HG03575 (cell line): ENCODE results near the gene DNAJB8.

ENCODE experiments used
- ATAC-seq: cut with Tn5 transposase; IDR thresholded peaks from one replicate; pipeline ENCODE4 v1.9.1; 2021; ENCODE audit not compliant: unreplicated experiment, insufficient number of reproducible peaks, low FRiP score; ENCODE audit errors: extremely low read depth

Gene DNAJB8

DNA sequence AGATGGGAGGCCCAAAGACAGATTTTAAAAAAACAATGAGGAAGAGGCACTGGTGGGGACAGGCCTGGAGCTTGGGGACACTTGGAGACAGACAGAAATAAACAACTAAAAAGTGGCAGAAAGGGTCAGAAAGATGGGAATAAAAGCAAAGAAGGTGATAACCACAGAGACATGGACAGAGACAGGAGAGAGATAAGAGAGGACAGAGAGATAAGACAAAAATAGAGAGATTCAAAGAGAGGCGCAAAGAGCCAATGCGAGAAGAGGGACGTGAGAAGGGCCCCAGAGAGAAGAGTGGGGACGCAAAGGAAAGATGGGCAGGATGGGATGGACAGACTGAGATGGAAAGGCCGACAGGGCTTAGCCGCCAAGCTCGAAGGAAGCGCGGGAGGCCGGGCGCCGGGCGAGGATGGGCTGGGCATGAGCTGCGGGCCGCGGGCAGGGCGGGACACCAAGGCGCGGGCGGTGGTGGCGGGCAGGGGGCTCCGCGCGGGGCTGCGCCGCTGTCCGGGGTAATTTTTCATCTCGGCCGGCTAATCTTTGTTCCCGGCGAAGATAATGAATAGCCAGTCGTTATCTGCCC, 29.4 kb upstream of the DNAJB8 start:
- ATAC-seq, result no peak

DNA sequence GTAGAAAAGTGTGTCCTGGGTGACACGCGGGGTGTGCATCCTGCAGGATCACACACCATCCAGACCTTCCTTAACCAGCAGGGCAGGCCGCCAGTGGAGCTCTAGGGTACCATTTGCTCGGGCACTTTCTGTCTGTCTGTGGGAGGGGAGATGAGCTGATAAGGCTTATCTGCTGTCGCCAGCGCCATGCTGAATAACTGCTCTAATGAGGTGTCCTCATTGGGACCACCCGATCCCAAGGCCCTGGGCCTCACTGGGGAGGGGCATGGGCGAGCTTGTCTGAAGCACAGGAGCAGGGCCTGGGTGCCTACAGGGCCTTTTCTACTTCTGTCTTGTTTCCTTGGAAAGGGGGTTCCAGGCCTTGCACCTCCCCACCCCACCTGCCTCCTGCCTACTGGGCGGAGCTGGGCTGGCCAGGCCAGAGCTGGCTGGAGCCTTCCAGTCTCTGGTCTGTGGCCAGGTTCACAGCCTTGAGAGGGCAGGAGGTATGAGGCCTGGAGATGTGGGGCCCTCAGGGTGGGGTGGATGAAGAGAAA, 28.8 kb upstream of the DNAJB8 start:
- ATAC-seq, result no peak

DNA sequence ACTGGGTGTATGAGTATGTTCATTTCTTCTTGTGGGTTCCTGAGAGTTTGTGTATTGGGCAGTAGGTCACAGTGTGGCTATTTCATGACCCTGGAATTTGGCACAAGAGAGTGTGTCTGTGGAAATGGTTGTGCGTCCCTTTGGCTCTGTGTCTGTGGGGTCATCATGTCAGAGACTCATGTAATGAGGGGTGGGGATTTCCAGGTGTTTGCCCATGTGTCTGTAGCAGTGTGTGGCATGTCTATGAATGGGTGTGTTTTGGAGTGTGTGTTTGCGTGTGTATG, 27.6 kb upstream of the DNAJB8 start:
- no peak for ATAC-seq

DNA sequence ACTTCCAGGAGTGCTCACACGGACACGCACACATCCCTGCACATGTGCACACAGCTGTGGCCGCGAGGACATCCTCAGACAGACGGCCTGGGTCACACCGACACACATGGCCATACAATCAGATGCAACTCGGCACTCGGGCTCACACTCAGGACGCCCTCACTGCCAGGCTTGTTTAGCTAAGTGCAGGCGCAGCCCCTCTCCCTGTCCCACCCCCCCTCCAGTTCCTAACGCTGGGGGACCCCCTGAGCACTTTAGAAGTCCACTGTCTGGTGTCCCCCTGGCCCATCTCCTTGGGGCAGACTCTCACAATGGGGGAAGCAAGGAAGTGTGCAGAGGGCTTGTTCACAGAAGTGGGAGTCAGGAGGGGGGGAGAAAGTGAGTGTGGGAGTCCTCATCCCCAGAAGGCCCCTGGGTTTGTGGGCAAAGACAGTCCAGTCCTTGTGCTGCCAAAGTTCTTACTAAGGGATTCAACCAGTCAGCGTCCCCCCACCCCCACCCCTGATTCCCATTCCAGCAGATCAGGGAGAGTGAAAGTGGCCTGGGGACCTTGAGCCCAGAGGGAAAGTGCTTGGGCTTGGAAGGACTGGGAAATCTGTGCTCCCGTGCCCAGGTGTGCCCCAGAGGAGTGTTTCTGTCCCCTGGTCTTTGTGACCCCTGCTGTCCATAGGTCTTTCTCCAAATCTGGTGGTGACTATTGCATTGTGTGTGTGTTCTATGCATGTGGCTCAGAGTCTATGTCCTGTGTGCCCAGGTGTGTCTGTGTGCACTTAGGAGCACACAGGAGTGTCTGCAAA, 27.1 kb upstream of the DNAJB8 start:
- no peak for ATAC-seq

DNA sequence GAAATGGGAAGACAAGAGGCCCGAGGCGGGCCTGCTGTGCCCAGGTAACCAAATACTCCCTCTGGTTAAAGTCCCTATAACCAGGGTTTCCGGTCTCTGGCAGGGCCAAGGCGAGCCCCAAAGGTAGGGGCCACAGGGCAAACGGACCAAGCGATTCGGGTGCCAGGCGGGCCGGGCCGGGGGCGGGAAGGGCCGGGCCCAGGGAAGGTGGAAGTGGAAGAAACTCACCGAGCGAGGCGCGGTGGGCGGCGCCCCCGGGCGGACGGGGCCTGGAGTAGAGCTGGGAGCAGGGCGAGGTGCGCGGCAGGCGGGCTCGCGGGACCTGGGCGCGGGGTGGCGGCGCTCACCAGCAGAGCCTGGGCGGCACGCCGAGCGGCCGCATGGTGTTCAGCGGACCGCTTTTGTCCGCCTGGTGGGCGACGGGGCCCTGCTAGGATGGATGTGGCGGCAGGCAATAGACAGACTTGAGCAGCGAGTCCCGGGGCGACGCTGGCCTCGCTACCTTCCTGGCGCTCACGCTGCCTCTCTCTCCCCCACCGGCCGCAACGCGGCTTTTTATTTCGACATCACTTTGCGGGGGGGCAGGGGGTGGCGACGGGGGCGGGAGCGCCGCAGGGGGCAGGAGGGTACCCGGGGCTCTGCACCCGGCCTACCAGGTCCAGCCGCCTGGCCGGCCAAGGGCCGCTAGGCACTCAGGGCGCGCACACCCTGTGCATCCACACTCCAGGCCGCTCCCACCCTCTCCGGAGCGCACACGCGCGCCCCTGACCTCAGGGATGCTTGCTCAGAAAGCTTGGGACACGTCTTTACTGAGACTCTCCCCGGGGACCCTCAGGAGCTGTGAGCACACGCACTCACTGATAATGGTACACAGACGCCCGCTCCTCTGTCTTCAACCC, 26.2 kb upstream of the DNAJB8 start, which contains the start of gene GATA2:
TSS of gene GATA2 (minus strand) at position 531 of the 899 bp plus-strand sequence. CDS start 6,170 bp downstream, outside the sequence.
- no peak for ATAC-seq

DNA sequence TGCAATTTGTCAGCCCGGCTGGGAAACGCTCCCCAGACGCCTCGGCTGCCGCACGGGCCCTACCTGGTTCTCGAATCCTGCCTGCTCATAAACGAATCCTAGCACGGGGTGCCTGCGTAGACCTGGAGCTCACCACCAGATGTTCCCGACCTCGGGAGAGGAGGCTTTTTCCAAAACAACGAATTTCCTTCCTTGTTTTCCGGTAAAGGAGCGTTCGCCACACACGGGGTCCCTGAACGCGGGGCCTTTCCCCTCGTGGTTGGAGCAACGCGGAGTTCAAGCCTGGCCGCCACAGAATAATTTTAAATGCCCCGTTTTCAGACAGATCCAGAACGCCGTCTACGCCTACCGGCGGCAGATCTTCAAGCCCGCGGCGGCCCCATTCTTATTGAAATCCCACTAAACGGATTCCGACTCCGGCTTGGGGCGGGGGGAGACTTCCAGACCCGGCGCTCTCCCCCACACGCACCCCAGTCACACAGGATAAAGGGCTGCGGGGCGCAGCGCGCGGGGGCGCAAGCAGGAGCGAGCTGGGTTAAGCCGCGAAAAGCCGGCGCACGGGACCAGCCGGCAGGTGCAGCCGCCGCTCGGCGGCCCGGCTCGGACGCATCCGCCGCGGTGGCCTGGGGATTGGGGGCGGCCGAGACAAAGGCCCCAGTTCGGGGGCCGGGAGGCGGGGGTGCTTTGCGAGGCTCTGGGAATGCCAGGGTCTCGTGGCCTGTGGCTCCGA, 25.4 kb upstream of the DNAJB8 start:
- ATAC-seq, result no peak

DNA sequence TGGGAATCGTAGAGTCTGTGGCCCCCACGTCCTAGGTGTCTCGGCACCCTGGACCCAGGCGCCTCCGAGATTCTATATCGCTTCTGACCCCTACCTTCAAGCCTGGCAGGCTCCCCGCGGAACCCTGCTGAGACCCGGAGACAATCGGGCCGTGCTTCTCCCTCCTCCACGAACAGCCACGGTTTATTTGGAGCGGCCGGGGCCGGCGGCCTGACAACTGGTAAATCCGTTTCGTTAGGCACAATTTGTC, 24.9 kb upstream of the DNAJB8 start:
- no peak for ATAC-seq

DNA sequence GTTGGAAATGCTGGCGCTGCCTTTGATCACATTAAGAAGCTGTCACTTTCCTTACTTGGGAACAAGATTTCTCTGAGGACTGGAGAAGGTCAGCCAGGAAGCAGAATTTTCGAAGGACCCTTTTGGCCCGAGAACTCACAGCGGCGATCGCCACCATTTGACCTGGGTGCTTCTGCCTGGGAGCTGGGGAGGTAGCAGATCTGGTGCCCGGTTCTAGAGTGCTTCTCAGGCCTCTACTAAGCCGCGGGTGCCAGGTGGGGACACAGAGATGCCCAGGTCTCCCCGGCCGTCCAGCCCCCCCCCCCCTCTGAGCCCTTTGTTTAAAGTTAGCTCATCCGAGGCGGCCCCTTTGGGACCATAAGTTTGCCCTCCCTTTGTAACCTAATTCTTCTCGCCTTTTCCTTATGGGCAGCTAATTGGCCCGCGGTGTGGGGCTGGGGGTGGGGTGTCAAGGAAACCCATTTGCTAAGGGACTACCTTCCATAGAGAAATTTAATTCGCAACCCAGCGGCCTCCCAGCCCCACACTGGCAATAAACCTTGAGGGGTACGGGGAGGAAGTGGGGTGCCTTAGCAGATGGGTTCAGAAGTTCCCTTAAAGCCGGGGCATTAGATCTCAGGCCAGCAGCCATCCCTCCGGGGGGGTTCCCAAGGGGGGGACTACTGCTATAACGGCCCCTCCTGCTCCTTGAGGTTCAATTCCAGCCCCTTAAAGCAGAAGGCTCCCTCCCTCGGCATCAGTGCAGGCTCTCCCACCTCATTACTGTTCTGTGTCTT, 24.4 kb upstream of the DNAJB8 start:
- no peak for ATAC-seq

DNA sequence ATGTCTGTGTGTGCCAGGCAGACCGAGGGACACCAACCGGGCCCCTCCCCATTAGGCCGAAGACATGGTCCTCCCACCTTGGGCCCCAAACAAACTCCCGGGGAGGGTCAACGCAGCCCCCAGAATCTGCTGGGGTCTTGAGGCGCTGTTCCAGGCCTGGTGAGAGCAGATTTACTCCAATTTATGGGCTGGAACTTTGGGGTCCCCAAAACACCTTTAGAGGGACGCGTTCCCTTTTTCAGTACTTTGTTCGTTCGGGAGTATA, 23.9 kb upstream of the DNAJB8 start:
- no peak for ATAC-seq

DNA sequence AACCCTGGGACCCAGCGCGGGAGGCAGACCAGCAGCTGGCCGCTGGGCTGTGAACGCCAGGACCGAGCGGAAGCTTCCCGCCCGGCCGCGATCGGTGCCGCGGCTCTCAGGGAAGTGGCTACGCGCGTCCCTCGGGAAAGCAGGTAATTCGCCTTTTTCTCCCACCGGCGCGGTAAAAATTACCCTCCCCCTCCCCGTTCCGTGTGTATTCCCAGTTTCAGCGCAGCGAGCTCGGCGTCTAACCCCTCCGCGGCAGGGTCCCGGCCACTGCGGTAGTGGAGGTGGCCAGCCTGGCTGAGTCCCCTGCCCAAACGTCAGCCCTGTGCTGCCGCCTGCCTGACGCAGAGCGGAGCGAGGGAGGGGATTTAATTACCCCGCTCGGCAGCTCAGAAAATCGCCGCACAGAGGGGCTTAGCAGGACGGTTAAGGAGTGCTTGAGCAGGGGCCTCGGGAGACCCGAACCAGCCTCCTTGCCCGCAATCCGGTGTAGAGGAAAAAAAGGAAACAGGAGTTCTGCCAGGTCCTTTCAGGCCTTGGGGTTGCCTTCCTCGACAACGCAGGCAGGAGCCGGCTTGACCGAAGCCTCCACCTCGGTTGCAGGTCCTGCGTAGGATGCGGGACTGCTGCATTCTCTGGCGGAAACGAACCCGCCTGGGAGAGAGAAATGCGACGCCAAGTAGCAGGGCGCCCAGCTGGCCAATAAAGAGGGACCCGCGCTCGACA, 23.4 kb upstream of the DNAJB8 start:
- ATAC-seq, result no peak

DNA sequence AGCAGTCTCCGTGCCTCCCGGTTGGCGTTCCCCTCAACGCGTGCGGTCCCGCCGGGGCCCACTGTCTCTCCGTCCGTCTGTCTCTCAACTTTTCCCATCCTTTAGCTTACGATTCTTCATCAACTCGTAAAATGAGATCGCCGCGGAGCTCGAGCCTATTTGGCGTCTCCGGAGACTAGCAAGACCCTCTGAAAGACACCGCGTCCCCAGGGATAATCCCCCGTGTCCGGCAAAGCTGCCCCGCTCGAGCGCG, 22.9 kb upstream of the DNAJB8 start:
- ATAC-seq, result no peak

DNA sequence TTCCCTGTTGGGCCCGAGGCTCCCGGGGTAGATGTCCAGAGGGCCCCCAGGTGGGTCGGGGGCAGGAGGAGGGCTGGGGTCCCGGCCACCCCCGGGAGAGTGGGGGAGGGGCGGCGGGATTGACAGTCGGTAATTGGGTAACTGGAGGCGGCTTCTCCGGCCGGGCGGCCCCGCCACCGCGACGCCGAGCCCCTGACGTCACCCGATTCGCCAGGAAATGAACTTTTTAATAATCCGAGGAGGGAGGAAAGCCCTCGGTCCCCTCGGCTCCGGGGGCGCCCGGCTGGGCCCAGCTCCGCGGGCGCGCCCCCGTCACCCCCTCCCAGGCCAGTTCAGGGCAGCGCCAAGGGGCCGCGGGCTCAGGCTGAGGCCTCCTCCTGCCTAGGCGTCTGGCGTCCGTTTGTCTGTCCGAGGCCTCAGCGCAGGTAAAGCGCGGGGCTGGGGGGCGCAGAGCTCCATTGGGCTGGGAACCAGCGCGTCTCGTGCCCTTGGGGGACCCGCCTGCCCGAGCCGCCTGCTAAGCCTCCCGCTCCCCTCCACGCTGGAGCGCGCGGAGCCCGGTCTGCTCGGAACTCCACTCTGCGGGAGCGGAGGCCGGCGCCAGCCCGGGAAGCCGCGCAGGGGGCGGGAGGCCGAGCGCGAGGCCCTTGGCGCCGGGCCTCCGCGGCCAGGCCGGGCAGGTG, 22.4 kb upstream of the DNAJB8 start:
- no peak for ATAC-seq

DNA sequence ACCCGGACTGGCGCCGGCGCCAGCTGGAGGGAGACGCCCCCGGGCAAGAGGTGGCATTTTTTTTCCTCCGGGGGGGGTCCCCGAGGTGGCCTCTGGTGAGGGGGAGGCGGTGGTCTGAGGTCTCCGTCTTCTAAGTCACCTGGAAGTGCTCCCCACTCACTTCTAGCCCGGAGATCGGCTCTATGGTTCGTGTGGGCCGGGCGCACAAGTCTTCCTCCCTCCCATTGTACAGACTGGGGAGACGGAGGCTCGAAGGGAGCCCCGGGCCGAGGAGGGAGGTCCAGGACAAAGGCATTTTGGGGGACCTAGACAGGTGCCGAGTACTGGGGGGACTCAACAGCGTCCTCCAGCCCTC, 21.9 kb upstream of the DNAJB8 start:
- no peak for ATAC-seq

DNA sequence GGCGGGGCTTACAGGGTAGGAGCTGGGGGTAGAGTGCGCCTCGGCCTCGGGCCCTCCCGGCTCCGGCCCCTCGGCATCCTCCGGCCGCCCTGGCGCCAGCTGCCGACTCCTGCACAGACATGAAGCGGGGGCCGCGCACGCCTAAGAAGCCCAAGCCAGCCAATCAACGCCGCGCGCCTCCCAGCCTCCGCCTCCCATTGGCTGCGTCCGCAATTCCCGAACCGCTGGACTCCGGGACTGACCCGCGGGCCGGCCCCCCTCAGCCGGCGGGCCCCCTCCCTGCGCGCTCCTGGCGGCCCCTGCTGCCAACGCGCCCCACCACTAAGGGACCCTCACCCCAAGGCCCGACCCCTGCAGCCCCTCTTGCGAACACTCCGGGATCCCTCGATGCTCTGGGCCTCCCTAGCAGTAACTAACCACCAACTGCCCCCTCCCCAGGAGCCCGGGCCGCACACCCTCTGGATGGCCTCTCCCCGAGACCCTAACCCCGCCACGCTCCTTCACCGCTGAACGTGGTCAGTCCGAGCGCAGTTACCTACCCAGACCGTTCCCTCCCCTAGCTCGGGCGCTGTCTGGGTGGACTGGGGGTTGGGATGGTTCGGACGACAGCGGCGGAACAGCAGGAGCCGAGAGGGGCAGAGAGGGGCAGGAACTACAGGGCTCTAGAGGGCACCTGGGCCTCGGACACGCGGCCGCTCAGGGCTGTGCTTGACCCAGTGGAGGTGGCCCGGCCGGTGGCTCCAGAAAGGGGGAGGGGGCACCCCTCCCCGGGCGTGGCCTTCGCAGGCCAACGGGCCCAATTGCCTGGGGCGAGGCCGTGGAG, 21.3 kb upstream of the DNAJB8 start:
- ATAC-seq, result no peak

DNA sequence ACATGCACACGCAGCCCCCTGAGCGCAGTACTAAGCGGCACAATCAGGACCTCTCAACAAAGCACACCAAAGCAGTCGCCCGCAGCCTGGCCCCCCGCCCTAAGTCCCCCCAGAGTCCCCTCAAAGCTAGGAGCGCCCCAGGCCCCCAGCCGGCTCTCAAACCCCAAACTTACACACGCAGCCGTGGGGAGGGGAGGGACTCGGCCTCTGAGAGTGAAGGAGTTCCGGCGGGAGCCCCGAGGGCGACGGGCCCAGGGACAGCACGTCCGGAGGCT, 20.8 kb upstream of the DNAJB8 start:
- ATAC-seq, result no peak

DNA sequence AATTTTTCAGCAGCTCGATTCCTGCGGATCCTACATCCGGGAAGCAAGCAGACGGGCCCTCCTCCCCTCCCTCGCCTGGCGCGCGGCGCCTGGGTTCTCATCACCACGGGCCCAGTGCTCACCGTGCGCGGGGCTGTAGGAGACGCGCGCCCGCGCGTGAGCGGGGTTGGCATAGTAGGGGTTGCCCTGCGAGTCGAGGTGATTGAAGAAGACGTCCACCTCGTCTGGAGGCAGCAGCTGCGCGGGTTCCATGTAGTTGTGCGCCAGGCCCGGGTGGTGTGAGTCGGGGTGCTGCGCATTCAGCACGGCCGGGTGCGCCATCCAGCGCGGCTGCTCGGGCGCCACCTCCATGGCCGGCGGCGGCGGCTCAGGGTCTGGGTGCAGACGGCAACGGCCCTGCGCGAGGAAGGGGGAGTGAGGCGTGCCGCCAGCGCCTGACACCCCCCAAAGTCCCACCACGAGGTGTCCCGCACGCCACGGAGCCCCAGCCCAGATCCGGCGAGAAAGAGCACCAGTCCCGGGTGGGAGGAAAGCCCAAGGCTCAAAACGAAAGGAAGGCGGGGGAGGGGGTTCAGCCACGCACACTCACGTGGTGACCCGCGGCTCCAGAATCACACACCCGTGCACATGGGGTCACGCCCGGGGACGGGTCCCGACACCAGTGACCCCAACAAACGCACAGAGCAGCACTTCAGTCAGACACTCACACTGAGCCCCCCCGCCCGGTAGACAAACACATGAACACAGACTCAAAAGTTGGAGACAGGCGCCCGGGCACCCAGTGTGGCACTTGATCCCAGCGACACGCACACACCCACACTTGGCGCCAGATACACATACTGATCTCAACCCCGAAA, 20.2 kb upstream of the DNAJB8 start:
- no peak for ATAC-seq

DNA sequence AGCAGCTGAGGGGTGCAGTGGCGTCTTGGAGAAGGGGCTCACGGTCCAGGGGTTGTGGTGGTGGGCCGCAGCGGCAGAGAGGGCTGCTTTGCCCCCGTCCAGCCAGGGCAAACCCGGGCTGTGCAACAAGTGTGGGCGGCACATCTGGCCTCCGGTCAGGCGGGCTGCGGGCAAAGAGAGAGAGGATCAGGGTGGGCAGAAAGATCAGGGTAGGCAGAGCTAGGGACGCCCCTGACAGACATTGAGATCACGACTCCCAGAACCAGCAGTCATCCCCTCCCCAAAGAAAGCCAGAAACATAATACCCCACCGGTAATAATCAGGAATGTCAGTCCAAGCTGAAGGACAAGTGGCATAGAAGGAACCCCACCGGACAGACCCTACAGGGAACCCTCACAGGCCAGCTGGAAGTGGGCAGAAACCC, 19.5 kb upstream of the DNAJB8 start:
- ATAC-seq, result no peak
